Nephron (organoid): ENCODE results near the gene ALKAL2.
A peak's percentile ranks its signal among the peaks of the same experiment; 100 is the strongest.
"Not testable (repeated sequence)": the region's sequence is repeated elsewhere in the genome, so short reads cannot be mapped to it uniquely, and the experiment has no call there.

Source experiments
- H3K27ac Mint-ChIP-seq, 3 experiments: 2 replicates each; pipeline ENCODE4 v1.8.0; 2020; ENCODE audit warnings: mixed read lengths in 3 of 3, mild to moderate bottlenecking in 2 of 3, moderate library complexity in 1 of 3
- H3K27me3 Mint-ChIP-seq: 2 replicates; pipeline ENCODE4 v1.8.0; 2021; ENCODE audit warnings: low read depth, mild to moderate bottlenecking, moderate library complexity, mixed read lengths
- H3K36me3 Mint-ChIP-seq: 2 replicates; pipeline ENCODE4 v1.8.0; 2020; ENCODE audit warnings: low read depth, mixed read lengths
- H3K4me1 Mint-ChIP-seq: 2 replicates; pipeline ENCODE4 v1.8.0; 2020; ENCODE audit warnings: mixed read lengths
- H3K4me3 Mint-ChIP-seq, 3 experiments: 2 replicates each; pipeline ENCODE4 v1.8.0; 2020; ENCODE audit warnings: mild to moderate bottlenecking in 3 of 3, mixed read lengths in 3 of 3, moderate library complexity in 2 of 3
- H3K9me3 Mint-ChIP-seq: 2 replicates; pipeline ENCODE4 v1.8.0; 2020; ENCODE audit warnings: mixed read lengths
- CTCF ChIP-seq, 3 experiments: fragments of 200-600 bp; sonication (generic); IDR thresholded peaks; one replicate each; pipeline ENCODE4 v1.5.0; 2021; ENCODE audit warnings: antibody characterized with exemption in 3 of 3; ENCODE audit not compliant: unreplicated experiment in 3 of 3

The ALKAL2 gene

GRCh38 chr2:322326-322725 lies 34.4 kb upstream of the ALKAL2 start:
- peaks cover 24% of the 10 kb centered on the region for H3K9me3 Mint-ChIP-seq
- H3K4me3 Mint-ChIP-seq, result no peak overlapping the region
- H3K36me3 Mint-ChIP-seq, result no peaks in the 10 kb centered on the region
- peaks cover 13% of the 10 kb centered on the region for H3K27me3 Mint-ChIP-seq
- TF ChIP-seq CTCF (IDR thresholded peaks at IDR 0.05; ENCODE audit: unreplicated experiment in 3 of 3), result no peak
- no peak overlapping the region for H3K27ac Mint-ChIP-seq
- H3K4me1 Mint-ChIP-seq, result peaks cover 12% of the 10 kb centered on the region

- no peaks in the 10 kb centered on the region for H3K36me3 Mint-ChIP-seq
- H3K27ac Mint-ChIP-seq, result no peak overlapping the region
- no peak overlapping the region for H3K4me3 Mint-ChIP-seq
- H3K9me3 Mint-ChIP-seq, result peaks cover 9% of the 10 kb centered on the region
- no peak for TF ChIP-seq CTCF (IDR thresholded peaks at IDR 0.05; ENCODE audit: unreplicated experiment in 3 of 3)
- H3K27me3 Mint-ChIP-seq, result peaks cover 13% of the 10 kb centered on the region
- peaks cover 21% of the 10 kb centered on the region for H3K4me1 Mint-ChIP-seq
Measured at GRCh38 chr2:320561-320960, 32.7 kb upstream of the ALKAL2 start.

GRCh38 chr2:319059-319600 lies 31.2 kb upstream of the ALKAL2 start:
- H3K27ac Mint-ChIP-seq, result no peak overlapping the region
- TF ChIP-seq CTCF (IDR thresholded peaks at IDR 0.05; ENCODE audit: unreplicated experiment in 3 of 3), result no peak
- peaks cover 13% of the 10 kb centered on the region for H3K27me3 Mint-ChIP-seq

DNA sequence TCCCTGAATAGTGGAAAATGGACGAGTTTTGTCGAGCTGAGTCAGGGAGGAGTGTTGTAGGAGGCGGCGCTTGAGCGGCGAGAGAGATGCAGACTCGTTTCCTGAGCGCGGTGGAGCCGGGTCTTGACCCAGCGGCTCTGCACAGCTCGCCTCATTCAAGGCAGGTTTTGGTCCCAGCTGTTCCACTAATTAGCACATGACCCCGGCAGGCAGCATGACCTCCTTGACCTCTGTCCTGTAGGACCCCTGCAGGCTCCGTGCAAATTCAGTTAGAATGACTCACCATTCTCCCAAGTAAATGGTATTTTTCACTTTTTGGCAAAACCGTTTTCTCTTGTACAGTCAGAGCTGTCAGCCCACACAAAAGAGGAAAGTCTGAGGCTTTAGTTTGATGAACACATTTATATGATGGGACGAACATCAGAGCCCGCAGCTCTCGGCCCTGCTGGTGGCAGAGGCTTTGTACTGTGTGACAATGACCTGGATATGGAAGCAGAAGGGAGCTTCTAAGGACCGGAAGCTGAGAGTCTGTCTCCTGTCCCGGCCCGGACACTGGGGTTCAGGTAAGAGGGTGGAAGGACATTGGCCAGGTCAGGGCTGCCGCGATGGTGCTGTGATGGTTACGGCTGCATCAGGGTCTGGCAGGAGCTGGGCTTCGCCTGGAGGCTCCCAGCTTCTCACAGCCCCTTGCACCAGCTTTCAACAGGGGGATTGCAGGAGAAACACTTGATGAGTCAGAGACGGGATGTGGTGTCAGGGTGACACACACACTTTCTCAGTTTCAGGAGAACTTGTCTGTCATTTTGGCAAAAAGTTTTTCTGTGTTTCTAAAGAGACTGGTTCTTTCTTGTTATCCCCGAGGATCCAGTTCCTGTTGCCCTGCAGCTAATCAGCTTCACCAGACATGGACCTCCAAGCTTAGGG lies 29.9 kb upstream of the ALKAL2 start:
- Mint-ChIP-seq H3K27me3 (peaks cover 19% of the 10 kb centered on the region), H3K27ac (peak overlapping the region in 1 of 3 experiments; percentile 59)

More at GRCh38 chr2:319059-319600, 31.2 kb upstream of the ALKAL2 start:
- Mint-ChIP-seq H3K36me3 (no peaks in the 10 kb centered on the region), H3K4me3 (no peak overlapping the region), H3K4me1 (peaks cover 21% of the 10 kb centered on the region), H3K9me3 (peaks cover 4% of the 10 kb centered on the region)

DNA sequence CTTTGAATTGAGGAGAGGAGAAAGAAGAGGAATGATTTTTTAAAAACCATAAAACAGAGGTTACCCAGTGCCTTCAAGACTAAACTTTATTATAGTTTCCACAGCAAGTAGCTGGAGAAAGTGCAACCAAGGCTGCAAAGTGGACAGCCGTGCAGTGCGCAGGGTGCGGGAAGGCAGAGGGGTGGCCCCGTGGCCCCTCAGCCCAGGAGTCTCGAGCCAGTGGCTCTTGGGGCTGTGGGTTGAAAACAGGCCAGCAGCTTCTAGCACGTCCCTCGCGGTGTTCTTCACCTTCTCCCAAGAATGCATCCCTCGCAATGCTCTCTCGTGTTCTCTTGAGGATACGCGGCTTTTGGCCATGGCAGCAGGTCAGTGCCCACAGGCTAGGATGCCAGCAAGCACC lies 28.5 kb upstream of the ALKAL2 start:
- no peak for TF ChIP-seq CTCF (IDR thresholded peaks at IDR 0.05; ENCODE audit: unreplicated experiment in 3 of 3)
- Mint-ChIP-seq H3K27me3 (peaks cover 28% of the 10 kb centered on the region), H3K9me3 (peaks cover 4% of the 10 kb centered on the region), H3K36me3 (no peaks in the 10 kb centered on the region), H3K27ac (no peak overlapping the region), H3K4me1 (peaks cover 21% of the 10 kb centered on the region), H3K4me3 (no peak overlapping the region)

More for the DNA sequence above, 29.9 kb upstream of the ALKAL2 start:
- Mint-ChIP-seq H3K36me3 (no peaks in the 10 kb centered on the region), H3K4me1 (peaks cover 21% of the 10 kb centered on the region), H3K9me3 (peaks cover 4% of the 10 kb centered on the region), H3K4me3 (peak overlapping the region in 2 of 3 experiments; percentile 16 to 31)
- TF ChIP-seq CTCF (IDR thresholded peaks at IDR 0.05; ENCODE audit: unreplicated experiment in 3 of 3), result no peak

GRCh38 chr2:315925-316324 lies 28.0 kb upstream of the ALKAL2 start:
- H3K36me3 Mint-ChIP-seq, H3K9me3 Mint-ChIP-seq, H3K27ac Mint-ChIP-seq, H3K4me3 Mint-ChIP-seq: not testable (repeated sequence)
- Mint-ChIP-seq H3K4me1 (peaks cover 21% of the 10 kb centered on the region), H3K27me3 (peaks cover 29% of the 10 kb centered on the region)
